Stimulated activated CD4-positive, alpha-beta T cell treated with anti-CD3 and anti-CD28 coated beads, Interleukin-2, amount 100 ng/mL, for 48 hours (primary cell): ENCODE data around the gene ACY1.

Source experiments
- DNase-seq, 2 donors: peaks; one replicate each; pipeline ENCODE4 v3.0.0-alpha.2; 2020

Gene ACY1

DNA sequence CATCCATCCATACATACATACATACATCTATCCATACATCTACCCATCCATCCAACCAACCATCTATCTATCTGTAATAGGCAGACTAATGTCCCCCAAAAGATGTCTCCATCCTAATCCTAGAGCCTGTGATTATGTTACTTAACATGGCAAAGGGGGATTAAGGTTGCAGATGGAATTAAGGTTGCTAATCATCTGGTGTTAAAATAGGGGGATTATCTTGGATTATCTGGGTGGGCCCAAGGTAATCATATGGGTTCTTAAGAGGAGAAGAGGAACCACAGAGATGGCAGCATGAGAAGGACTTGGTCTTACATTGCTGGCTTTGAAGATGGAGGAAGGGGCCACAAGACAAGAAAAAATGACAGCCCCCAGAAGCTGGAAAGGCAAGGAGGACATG, 27.1 kb downstream of the ACY1 start:
- DNase-seq, result no peak

DNA sequence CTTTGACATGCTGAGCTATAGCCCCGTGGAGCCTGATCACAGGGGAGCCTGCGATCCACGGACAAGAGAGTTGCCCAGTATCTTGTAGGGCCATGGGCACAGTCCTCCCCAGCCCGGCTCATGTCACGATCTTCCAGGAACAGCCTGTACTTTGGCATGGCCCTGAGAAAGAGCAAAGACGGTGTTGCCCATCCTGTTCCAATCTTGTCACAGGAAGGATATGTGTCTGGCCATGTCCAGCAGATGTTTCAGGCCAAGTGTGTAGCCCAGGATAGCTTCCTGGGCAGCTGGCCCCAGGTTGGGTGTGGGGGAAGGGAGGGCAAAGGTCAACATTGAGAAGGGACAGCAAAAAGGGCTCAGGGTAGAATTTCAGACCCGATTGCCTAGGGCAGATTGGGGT, 29.4 kb downstream of the ACY1 start:
- no peak for DNase-seq

DNA sequence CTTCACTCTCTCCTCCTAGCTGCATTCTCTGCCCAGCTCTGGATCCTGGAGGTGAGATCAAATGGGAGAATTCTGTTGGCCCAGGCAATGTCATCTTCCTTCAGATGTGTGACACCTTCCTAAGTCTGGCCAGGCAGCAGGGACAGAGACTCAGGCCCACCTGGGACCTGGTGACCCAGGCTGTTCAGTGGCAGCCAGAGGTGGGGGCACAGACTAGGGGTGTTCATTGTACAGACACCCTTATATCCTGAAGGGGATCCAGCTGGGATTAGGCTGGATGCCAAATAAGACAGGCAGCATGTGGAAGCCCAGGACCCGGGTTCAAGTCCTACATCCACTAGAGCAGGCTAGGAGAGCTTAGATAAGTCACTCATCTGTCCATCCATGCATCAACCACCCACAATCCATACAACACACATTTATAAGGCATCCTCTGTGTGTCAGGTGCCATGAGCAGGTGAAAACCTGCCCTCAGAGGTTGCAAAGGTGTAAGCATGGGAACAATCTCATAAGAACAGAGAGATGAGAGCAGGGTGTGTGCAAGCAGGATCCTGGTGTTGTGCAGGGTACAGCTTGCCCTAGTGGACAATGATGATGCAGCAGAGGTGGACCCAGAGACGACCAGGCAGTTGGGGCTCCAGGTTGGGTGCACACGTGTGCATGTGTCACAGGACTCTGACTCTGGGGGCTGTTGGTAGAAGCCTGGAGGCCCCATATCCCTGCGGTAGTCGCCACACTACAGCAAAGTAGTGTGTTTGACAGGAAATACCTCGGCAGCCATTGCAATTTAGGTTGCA, 30.7 kb downstream of the ACY1 start:
- DNase-seq, result no peak

DNA sequence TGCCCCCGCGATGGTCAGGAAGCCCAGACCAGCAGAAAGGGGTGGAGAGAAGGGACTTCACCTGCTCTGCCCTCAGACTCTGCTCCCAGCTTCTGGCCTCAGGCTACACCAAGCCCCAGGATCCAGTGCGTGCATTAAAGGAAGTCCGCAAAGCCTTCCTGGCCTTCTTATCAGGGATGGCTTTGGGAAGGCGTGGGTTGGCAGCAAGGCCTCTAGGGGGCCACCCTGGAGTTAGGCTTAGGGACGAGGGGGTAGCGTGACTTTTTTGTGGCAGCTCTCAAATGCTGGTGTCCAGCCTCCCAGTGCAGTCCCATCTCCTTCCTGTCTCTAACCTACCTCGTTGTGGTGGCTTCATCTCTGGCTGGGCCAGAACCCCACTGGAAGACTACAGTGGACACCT, 31.3 kb downstream of the ACY1 start:
- no peak for DNase-seq

DNA sequence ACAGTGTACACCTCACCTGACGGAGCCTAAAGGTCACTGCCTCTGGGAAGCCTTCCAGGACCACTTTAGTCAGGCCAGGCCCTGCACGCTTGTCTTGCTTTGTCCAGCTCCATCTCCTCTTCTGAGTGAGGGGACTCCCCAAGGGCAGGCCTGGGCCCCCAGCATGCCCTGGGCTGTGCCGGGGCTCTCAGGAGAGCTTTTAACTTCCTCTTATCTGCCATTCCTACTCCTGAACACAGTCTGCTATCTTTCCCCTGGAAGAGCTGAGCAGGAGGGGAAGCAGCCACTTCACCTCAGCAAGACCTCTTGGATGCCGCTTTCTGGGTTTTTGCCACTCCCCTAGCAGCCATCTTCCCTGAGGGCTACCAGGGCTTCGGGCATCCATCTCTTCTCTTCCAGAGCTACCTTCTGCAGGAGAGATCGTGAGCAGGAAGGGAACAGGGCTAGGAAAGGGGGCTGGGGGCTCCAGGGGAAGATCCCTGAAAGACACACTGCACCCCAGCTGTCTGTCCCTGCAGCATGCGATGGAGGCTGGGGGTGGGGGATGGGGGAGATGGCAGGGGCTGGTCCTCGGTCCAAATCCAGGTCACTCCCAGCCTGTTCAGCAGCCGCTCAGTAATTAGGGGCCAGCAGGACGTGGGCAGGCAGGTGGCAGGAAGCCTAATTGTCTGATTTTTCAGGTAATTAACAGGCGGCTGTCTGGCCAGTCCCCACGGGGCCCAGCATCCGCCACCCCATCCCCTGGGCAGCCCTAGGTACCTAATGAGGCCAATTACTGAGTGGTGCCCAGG, 32.3 kb downstream of the ACY1 start:
- DNase-seq, result no peak

DNA sequence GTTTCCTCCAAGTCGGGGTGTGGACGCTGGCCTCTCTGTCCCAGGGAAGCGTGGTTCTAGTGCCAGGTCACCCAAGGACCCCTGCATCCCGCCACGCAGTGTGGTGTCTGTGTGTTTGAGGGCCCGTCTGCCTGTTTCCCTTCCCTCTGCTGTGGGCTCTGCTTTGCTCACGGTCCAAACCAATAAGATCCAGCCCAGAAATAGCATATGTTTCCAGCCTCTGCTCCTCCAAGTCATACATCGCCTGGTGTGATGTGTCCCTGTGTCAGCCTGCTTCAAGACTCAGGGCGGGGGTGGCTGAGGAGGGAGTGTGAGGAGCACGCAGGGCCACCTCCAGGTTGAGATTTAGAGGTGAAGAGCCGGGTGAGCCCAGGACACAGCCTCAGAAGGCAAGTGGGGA, 34.3 kb downstream of the ACY1 start:
- DNase-seq, result no peak

DNA sequence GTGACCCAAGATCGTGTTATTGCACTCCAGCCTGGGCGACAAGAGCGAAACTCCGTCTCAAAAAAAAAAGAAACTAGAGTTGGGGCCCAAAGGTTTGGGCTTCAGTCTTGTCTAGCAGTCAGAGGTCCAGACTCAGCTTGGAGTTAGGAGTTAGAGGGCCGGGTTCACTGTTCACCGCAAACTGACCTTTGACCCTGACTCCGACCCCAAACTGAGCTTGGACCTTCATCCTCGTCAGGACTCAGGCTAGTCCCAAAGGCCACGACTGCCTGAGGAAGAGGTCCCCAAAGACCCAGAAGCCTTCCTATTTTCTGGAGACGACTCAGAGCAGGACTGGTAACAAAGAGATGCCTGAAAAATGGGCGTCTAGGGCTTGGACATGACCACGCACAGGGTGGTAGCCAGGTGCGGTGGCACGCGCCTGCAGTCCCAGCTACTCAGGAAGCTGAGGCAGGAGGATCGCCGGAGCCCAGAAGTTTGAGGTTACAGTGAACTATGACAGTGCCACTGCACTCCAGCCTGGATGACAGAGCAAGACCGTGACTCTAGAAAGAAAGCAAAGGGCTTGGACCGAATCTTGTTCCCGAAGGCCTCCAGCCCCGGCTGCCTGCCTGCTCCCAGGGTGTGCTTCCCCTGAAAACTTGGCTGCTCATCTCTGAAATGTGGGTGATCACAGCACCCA, 35.1 kb downstream of the ACY1 start:
- DNase-seq, result no peak

DNA sequence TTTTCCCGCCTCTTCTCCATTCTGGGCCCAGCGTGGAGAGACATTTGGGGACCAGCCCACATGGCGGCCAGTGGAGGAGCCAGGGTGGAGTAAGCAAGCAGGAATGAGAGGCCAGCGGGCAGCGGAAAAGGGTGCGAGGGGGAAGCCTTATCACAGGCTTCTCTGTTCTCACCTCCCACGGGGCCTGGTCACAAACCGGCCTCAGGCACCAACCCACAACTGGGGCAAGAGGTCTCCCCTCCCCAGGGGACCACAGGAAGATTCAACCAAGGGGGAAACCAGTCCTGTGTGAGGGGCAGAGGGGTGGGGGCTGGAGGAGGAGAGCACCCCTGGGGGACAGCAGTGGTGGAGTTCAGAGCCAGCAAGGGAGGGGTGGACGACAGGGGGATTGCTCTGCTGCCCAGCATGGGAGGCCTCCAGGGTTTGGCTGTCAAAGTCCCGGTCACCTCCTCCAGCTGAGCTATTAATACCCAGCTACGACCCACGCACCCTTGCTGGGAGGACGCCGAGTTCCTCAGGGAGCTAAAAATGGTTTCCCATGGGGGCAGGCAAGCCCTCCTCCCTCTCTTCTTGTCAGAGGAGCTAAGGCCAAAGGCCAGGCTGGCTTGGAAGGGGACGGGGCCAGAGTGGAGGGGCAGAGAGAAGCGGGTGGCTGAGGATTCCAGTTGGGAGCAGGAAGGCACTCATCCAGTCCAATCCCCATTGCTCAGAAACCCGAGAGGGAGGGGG, 36.2 kb downstream of the ACY1 start:
- DNase-seq, result no peak

DNA sequence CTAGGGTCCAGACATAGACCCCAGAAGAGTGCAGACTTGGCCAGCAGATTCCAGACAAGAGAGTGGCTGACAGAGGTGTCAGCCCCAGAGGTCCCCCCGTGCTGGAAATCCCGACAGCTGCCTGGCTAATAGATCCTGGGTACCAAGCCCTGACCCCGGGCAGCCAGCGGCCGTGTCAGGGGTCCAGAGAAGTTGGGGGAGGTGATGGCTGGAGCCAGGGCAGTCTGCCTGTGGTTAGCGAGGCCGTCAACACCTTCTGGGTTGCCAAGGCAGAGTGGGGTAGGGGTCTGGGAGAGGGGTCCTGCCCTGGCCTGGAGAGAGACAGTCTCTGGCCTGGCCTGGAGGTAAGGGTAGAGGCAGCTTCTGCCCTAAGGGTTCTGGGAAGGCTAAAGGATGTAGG, 37.5 kb downstream of the ACY1 start:
- no peak for DNase-seq

DNA sequence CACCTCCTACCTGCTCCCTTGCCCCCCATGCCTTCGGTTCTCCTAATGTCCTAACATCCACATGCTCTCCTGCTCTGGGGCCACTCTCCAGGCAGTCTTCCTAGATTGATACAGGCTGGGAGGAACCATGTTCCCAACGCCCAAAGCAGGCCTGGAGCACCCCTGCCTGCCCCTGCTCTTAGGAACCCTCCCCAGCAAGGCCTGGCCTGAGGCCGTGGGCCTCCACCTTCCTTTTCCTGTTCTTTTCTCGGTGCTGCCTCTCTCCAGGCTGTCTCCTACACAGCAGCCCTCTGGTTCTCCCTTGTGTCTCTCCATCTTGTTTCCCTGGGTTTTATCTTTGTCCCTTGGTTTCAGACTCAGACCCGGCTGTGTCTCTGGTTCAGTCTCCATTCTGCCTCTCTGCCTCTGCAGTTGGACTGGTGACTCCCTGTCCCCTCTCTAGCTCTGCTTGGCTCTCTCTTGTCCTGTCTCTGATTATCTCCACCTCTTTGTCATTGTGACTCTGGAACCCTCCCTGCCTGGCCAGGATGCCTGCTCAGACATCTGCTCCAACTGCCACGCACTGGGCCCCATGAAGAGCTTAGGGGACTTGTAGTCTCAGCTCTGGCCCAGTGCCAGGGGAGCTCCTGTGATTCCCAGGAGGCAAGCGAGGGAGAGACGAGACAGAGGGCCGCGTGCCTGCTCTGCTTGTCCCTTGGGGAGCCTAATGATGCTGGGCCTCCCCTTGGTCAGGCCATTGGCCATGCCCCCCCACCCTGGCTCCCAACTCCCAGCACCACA, 38.3 kb downstream of the ACY1 start:
- no peak for DNase-seq

DNA sequence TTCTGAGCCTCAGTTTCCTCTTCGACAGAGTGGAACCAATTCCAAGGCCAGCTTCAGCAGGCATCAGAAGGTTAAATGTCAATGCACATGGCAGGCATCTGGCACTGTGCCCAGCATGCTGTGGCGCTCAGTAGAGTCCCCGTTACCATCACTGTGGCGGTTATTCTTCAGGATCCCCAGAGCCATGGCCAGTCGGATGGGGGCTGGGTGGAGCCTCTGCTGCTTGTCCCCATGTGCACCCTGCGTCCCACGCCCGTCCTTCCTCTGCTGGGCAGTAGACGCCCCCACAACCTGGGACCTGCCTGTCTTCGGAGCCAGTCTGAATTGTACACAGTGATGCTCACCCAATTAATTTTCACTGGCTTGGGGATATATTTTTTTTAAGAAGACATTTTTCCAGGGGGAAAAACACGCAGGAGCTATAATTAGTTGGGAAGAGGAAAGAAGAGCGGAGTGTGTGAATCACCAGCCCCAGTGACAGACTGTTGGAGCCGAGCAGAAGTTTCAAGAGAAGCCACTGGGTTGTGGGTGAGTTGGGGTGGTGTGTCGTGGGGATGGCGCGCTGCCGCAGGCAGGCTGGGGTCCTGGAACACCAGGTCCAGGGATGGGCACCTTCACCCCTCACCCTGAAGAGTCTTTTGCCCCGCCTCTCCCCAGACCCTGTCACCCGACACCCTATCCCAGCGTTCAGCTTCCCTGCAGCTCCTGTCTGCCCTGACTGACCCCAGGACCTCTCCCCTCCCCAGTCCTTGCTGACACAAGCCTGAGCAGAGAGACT, 39.2 kb downstream of the ACY1 start:
- no peak for DNase-seq

DNA sequence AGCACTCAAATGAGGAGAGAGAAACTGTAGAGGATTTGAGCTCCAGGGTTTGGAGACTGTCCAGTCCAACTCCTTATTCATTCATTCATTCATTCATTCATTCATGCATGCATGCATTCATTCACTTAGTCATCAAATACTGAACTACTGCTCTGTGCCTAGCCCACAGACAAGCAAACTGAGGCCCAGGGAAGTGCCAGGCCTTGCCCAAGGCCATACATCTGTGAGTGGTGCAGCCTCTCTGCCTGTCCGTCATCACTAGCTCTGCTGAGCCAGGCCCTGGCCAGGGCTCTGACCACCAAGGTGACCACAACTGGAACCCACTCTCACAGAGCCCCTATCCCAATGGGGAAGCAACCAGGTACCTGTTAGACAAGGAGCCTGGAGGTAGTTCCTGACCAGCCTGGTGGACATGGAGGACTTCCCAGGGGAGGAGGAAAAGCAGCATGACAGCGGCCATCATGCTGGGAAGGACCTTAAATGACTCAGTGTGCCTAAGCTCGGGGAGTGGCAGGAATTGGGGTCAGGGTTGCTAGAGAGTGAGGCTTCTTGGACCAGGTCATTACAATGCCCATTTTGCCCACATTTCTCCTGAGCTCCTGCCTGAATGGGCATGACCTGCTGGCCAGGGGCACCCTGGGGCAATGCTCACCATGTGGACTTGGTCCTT, 39.9 kb downstream of the ACY1 start:
- DNase-seq, result no peak

DNA sequence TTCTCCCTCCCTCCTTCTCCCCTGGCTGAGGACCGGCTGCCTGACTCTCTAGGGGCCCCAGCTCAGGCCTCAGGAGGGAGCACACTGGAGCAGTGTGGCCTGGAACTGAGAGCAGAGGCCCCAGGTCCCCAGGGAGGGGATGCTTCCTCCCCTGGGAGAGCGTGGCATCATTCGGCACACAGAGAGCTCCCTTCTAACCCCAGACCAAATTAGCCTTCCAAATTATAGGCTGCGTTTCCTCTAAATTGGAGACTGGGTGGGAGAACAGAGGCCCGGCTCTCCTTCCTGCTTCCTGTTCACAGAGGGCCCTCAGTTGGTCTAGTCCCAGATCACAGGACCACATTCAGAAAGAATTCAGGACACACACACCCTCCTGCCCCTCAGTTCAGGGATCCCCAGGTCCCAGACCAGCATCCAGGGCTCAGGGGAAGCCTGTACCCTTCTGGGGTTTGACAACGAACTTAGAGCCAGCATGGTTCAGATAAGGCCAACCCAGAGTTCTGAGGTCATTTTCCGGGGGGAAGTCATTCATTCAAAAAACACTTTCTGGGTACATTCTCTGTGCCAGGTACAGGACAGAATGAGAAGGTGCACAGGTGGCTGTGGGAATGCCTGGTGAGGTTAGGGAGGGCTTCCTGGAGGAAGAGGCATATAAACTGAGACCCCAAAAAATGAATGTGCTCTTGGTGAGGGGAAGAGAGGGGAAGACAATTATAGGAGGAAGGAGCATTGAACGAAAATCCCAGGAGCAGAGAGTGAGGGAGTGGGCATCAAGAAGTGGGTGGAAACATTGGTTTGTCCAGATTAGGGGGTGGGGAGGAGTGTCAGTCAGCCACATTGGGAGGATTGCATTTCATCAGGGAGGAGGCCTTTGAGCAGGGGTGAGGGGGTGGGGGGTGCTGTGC, 40.8 kb downstream of the ACY1 start:
- no peak for DNase-seq

DNA sequence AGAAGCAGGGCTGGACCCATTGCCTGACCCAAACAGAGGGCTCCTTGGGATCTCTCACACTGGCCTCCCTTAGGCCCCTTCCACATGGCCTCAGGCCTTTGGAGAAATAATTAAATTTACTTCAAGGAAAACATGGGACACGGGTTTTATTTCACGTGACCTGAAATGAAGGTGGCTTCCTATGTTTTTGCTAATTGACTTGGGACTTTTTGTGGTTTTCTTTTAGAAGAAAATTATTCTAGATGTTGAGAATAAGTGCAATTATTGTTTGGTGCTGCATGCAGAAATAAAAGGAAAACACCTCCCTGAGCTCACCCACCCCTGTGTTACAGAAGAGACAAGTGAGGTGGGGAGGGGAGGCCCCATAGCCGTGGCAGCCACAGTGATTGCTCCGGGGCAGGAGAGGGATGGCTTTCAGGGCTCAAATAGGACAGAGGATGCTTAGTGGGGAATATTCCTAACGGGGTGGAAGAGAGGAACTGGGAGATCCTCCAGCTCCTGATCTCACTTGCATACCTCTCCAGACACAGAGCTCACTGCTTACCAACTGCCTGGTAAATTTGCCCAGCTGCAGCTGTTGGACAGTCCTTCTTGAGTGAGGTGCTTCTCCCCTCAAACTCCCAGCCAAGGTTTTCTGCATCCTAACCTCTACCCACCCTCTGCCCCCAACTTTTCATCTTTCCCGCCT, 41.6 kb downstream of the ACY1 start:
- no peak for DNase-seq

DNA sequence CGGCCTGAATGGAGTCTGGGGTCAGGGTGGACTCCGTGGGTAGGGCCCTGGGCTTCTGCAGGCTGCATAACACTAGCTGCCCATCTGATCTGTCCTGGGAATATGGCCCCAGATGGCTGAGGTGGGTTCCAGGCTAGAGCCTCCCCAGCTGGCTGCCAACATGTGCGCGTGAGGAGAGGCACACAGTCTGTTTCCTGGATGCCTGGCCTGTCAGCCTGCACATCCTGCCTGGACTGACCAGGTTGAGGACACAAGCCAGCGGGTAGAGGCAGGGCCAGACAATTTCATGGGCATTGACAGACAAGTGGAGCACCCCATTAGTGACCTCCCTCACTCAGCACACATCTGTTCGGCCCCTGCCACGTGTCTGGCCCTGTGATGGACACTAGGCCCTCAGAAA, 42.1 kb downstream of the ACY1 start:
- DNase-seq, result no peak

DNA sequence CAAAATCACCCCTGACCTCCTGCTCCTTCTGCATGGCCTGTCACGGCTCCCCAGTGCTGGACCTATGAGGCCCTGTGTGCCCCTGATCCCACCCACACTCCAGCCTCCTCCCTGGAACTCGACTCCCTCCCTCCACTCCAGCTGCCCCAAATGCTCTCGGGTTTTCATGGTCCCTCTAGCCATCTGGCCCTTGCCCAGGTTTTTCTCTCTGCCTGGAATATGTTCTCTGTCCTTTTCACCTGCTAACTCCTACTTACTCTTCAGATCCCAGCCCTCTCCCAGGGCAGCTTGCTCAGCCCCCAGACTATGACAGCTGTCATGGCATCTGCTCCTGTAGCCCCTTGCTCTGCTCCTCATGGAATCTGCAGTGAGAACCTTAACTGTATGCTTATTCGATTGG, 42.7 kb downstream of the ACY1 start:
- DNase-seq, result no peak

DNA sequence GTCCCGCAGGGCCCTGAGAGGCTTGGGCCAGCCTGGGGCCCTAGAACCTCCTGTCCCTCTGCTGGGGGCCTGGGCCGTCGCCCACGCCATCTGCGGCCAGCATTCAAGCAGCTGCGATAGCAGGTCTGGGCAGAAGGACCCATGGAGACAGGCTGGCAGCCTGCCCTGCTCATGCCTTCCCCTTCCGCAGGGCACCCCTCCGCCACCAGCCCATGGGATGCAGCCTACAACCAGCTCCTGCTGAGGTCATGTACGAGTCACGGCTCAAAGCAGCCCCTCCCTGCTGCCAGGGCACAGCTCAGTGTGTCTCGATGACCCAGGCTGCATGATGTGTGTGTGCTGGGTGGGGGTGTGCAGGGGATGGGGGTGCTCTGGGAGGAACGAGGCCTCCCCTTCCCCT, 45.2 kb downstream of the ACY1 start:
- DNase-seq, result no peak

DNA sequence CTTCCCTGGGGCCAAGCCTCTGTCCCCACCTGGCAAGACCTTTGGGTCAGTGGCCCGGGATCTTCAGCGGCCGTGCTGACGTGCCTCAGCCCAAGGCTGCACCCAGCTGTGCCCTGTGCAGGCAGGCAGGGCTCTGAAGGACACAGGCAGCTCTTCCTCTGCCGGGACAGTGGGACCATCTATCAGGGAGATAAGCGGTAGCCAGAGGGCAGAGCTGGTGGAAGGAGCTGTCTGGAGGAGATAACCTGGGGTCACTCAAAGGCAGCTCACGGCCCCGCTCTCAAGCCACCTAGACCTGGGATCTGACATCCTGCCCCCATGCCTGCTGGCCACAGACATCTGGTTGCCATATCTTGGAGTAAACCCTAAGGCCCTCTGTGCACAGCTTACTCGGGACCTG, 45.7 kb downstream of the ACY1 start:
- no peak for DNase-seq

DNA sequence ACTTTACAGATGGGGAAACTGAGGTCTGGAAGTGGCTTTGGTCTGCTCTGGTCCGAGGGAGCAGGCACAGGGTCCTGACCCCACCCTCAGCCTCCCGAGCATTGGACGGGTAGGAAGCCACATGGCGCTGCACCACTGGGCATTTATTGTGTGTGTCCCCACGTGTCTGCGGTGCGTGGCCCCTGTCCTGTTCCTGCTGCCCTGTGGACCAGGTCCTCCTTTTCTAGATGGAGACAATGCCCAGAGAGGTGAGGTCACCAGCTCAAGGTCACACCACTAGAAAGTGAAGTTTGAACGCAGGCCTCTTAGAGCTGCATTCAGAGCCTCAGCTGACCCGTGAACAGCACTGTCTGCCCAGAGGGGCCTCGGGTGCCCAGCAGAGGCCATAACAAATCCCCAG, 46.2 kb downstream of the ACY1 start:
- no peak for DNase-seq
